ENCODE measurements around the gene TNFSF8.
A peak's percentile ranks its signal among the peaks of the same experiment; 100 is the strongest.

The TNFSF8 gene

DNA sequence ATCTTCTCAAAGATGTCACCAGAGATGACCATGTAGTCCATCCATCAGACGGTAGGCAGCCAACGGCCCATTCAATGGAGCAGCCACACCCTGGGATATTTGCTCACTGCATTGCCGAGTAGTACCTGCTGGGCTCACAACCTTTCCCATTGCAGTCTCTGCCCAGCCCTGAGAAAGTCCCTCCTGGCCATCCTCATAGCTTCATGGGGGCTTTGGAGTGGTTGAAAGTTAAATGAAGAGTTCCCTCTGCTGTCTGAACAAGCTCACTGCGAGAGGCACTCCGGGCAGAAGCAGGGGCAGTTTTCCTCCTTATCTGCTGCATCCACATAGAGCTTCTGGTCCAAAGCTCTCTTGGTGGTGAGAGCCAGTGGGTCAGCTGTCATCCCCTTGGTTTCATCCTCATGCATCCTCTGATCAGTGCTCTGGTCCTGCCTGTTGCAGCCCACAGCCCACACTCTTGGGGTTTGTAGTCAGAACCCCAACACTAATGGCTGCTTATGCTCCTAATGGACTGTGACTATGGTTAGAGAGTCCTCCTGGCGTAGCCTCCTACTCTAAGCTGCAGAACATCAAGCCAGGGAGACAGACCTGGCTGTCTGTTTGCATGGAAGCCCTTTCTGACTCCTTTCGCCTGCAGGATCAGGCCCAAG lies 23.3 kb downstream of the TNFSF8 start:
- no peak for DNase-seq (ENCODE audit: extremely low spot score)
- TF ChIP-seq, protein P1, sequence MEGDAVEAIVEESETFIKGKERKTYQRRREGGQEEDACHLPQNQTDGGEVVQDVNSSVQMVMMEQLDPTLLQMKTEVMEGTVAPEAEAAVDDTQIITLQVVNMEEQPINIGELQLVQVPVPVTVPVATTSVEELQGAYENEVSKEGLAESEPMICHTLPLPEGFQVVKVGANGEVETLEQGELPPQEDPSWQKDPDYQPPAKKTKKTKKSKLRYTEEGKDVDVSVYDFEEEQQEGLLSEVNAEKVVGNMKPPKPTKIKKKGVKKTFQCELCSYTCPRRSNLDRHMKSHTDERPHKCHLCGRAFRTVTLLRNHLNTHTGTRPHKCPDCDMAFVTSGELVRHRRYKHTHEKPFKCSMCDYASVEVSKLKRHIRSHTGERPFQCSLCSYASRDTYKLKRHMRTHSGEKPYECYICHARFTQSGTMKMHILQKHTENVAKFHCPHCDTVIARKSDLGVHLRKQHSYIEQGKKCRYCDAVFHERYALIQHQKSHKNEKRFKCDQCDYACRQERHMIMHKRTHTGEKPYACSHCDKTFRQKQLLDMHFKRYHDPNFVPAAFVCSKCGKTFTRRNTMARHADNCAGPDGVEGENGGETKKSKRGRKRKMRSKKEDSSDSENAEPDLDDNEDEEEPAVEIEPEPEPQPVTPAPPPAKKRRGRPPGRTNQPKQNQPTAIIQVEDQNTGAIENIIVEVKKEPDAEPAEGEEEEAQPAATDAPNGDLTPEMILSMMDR (IDR thresholded peaks at IDR 0.05; ENCODE audit: control extremely low read depth, extremely low read depth, low read depth, missing control alignments) = peak; percentile 43
- POLR2A ChIA-PET = no interaction called here
- CTCF ChIA-PET = interaction anchor here (0.7 to 3.9 kb wide), 27 partner anchors 9 to 512 kb away, joined by 3 to 35 read pairs (median 3); partner anchors contain the start of gene TEX48

DNA sequence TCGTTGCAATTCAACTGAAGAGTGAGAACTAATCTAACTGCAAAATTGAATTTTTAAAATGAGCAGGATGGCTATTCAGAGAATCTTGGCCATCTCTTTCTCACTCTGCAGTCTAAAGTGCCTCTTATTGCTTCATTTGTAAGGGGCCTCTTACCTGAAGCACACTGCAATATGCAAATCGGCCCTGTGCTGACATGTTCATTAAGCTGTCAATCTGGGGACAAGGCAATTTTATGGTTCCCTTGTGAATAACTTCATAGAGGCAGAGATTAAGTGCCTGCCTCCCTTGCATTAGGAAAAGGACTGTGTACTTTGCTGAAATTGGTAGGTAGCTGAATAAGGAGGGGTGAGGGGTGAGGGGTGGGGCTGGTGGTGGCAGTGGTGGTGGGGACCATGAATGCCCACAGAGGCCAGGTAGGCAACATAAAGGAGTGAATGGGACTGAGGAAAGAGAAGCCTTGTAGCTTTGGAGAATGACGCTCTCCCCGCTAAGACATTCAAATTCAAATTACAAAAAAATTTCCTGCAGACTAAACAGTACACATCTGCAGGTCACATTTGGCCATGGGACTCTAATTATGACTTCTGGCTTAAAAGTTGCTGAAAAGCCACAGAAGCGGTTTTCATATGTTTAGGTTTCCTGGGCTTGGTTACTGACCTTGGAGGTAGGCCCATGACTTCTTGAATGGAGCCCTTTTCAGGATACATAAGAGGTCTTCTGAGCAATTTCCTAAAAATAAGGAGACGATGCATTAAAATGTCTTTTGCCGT lies 25.0 kb downstream of the TNFSF8 start:
- DNase-seq (ENCODE audit: extremely low spot score) = no peak
- TF ChIP-seq, protein P1 (IDR thresholded peaks at IDR 0.05; ENCODE audit: control extremely low read depth, extremely low read depth, low read depth, missing control alignments) = no peak
- ChIA-PET CTCF (interaction anchor here (0.8 to 3.9 kb wide), 8 partner anchors 9 to 224 kb away, joined by 3 to 35 read pairs (median 4); partner anchors contain the start of gene TEX48), POLR2A (no interaction called here)

GRCh38 chr9:114902786-114903524 lies 27.4 kb downstream of the TNFSF8 start:
- CTCF ChIA-PET = interaction anchor here (1.9 kb wide), 1 partner anchor 8 kb away, joined by 4 read pairs; no protein-coding TSS in a partner anchor
- no peak for DNase-seq (ENCODE audit: extremely low spot score)
- POLR2A ChIA-PET = no interaction called here
- TF ChIP-seq, protein P1 (IDR thresholded peaks at IDR 0.05; ENCODE audit: control extremely low read depth, extremely low read depth, low read depth, missing control alignments) = no peak

DNA sequence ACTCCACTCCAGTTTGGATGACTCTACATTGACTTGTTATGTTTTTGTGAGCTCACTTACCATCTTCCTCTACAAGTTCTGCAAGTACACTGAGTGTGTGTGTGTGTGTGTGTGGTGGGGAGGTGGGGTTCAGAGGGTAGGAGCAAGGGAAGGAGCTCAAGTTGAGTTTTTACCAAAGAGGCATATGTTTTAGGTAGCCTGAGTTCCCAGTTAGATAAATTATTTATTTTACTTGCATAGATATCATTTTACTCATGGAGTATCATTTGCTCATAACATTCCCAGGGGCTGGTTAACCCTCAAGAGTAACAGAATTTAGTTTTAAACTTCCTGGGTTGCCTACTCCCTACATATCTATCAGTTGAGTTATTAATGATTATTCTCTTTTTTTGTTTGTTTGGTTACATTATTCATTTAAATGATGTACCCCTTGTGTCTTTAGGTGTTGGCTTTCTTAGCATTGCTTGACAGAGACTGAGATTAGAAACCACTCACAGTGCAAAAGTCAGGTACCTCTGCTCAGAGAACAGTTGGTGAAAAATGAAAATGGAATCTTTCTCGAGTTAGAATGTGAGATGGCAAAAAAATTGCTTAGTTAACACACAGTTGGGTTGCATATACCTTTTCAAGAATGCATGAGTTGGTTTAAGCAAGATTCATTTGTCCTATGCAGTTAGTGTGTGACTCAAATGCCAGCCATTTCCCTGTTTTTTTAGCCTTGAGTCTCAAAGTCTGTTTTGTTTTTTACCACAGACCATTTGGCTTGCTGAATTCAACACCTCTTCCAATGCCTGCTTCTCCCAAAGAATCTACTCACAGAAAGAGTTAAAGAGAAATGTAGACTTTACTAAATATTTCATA lies 29.2 kb downstream of the TNFSF8 start:
- ChIA-PET POLR2A (no interaction called here), CTCF (interaction anchor here (1.0 to 2.8 kb wide), 5 partner anchors 9 to 220 kb away, joined by 3 to 13 read pairs (median 5); no protein-coding TSS in a partner anchor)

DNA sequence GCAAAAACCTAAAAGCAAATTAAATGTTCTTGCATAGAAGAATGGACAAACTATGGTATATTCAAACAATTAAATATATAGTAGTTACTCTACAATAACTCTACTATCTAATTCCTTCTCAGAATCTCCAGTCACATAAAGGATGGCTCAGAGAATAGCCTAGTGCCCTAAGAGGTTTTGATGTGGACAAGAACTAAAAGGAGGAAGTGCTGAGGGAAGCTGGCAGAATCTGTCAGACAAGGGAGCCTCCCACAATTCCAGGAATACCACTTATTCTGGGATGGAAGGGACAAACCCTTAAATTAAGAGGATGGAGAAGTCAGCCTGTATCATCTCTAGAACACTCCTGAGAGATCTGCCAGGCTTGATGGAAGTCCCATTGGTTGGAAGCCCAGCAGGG lies 30.4 kb downstream of the TNFSF8 start:
- no peak for DNase-seq (ENCODE audit: extremely low spot score)
- POLR2A ChIA-PET = no interaction called here
- CTCF ChIA-PET = interaction anchor here (1.1 to 2.8 kb wide), 5 partner anchors 10 to 219 kb away, joined by 3 to 13 read pairs (median 4); no protein-coding TSS in a partner anchor
- TF ChIP-seq, protein P1 (IDR thresholded peaks at IDR 0.05; ENCODE audit: control extremely low read depth, extremely low read depth, low read depth, missing control alignments) = no peak

More for the DNA sequence above, 29.2 kb downstream of the TNFSF8 start:
- TF ChIP-seq, protein P1 (IDR thresholded peaks at IDR 0.05; ENCODE audit: control extremely low read depth, extremely low read depth, low read depth, missing control alignments) = no peak
- DNase-seq (ENCODE audit: extremely low spot score) = no peak

Data from GM10248 (cell line).